Esophagus squamous epithelium (tissue), 5 donors: Measurements from ENCODE around the gene UNC13C. TPM values are rescaled to one million over a fixed set of nuclear protein-coding genes. Genes with fewer than 3 reads are reported as not detected.

Experiments used
- DNase-seq: peaks from one replicate; lab custom pipeline; 2025; lab: John Stamatoyannopoulos, UW
- H3K27ac ChIP-seq, 4 donors: fragments of 200-600 bp; sonication (generic); one replicate each; pipeline ENCODE4 v1.5.1; 2016 to 2019; ENCODE audit warnings: mild to moderate bottlenecking in 1 of 4
- H3K27me3 ChIP-seq, 4 donors: fragments of 200-600 bp; sonication (generic); 1 replicate in 3 of 4; 2 replicates in 1 of 4; pipeline versions ENCODE4 v1.5.1 to v1.6.0; 2017 to 2021; ENCODE audit warnings: antibody characterized with exemption in 1 of 4
- H3K36me3 ChIP-seq, 3 donors: fragments of 200-600 bp; sonication (generic); one replicate each; pipeline ENCODE4 v1.5.1; 2016 to 2019
- H3K4me1 ChIP-seq, 3 donors: fragments of 200-600 bp; sonication (generic); one replicate each; pipeline ENCODE4 v1.5.1; 2017 to 2019
- H3K4me3 ChIP-seq, 4 donors: fragments of 200-600 bp; sonication (generic); 1 replicate in 3 of 4; 2 replicates in 1 of 4; pipeline ENCODE4 v1.5.1; 2016 to 2019; ENCODE audit warnings: mild to moderate bottlenecking in 2 of 4, moderate library complexity in 1 of 4
- H3K9me3 ChIP-seq, 3 donors: fragments of 200-600 bp; sonication (generic); one replicate each; pipeline ENCODE4 v1.5.1; 2016 to 2019
- POLR2A ChIP-seq, 4 donors: fragments of 450-650 bp; IDR thresholded peaks; one replicate each; pipeline ENCODE4 v1.6.1; 2017; ENCODE audit warnings: antibody characterized with exemption in 4 of 4, mild to moderate bottlenecking in 4 of 4, moderate library complexity in 3 of 4
- WGBS, 2 donors: methylation state at CpG; one replicate each; pipeline ENCODE4 v1.1.5; 2018; 5-methylcytosine and 5-hydroxymethylcytosine counted together
- intact Hi-C: fragments of 100-400 bp; cut with DNase I; formaldehyde crosslinking; loops from one replicate; pipeline ENCODE4 v1.15.0; 2022
- total RNA-seq, 4 donors: library from RNA; depleted of rRNA; stranded (reverse); fragments of >200 nt; gene quantifications; one replicate each; pipeline ENCODE4 v1.1.0, GENCODE V29; 2016
- TF ChIP-seq, protein P1 (sequence below), 6 experiments: fragments of 450-650 bp in 4 of 6; fragments of 200-600 bp in 2 of 6; sonication (generic) in 2 of 6; IDR thresholded peaks; one replicate each; pipeline ENCODE4 v1.5.1; 2016 to 2019; ENCODE audit warnings: antibody characterized with exemption in 6 of 6, mild to moderate bottlenecking in 4 of 6, moderate library complexity in 4 of 6
- donor health status: DM: yes; HTN: yes; CAD: no.

The UNC13C gene
- total RNA-seq, 4 donors from 2014 or later, result 0.18 to 0.19 TPM; not detected in 2

DNA sequence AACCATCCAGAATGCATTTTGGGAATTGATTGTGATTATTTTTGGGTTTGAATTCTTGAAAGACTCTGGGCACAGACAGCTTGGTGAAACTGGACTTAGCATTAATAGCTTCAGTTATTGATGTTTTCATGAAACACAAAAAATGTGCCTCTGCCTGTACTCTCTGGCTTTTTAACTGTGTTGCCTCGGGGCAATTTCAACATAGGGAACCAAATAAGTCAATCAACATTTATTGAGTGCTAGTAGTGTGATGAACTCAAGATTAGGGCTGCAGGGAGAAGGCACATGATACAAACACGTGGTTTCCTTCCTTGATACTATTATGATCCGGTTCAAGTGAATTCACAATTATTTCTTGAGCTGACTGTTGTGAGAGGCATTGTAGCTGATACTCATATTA, 50.8 kb downstream of the UNC13C start:
- no peaks in the 10 kb centered on the region for H3K4me1 ChIP-seq
- no peaks in the 10 kb centered on the region for H3K36me3 ChIP-seq
- 30 to 43% methylated on average over 3 of the region's 3 CpGs for WGBS, 2 donors
- no peak overlapping the region for H3K27ac ChIP-seq
- intact Hi-C loops, result no loop called here
- no peak overlapping the region for H3K4me3 ChIP-seq
- H3K9me3 ChIP-seq, result no peaks in the 10 kb centered on the region
- TF ChIP-seq, protein P1, sequence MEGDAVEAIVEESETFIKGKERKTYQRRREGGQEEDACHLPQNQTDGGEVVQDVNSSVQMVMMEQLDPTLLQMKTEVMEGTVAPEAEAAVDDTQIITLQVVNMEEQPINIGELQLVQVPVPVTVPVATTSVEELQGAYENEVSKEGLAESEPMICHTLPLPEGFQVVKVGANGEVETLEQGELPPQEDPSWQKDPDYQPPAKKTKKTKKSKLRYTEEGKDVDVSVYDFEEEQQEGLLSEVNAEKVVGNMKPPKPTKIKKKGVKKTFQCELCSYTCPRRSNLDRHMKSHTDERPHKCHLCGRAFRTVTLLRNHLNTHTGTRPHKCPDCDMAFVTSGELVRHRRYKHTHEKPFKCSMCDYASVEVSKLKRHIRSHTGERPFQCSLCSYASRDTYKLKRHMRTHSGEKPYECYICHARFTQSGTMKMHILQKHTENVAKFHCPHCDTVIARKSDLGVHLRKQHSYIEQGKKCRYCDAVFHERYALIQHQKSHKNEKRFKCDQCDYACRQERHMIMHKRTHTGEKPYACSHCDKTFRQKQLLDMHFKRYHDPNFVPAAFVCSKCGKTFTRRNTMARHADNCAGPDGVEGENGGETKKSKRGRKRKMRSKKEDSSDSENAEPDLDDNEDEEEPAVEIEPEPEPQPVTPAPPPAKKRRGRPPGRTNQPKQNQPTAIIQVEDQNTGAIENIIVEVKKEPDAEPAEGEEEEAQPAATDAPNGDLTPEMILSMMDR (IDR thresholded peaks at IDR 0.05), result no peak
- TF ChIP-seq POLR2A (IDR thresholded peaks at IDR 0.05), result no peak
- DNase-seq, result no peak
- no peaks in the 10 kb centered on the region for H3K27me3 ChIP-seq

DNA sequence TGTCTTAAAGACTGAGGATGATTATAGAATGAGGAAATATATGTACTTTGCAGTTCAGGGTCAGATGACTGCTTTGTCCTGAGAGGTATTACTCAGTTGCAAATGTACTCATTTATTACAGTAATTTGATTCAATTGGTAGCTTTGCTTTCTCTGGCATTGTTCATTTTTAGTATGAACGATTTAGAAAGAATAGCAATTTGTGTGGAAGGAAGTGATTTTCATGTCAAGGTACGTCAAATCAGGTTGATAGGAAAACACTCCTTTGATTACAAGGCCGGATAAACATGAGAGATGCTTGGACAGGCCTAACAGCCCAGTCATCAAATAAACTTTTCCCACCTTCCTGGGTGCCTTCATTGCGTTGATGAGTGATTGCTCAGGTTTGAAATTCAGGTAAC, 53.8 kb downstream of the UNC13C start:
- TF ChIP-seq, protein P1 (IDR thresholded peaks at IDR 0.05), result no peak
- TF ChIP-seq POLR2A (IDR thresholded peaks at IDR 0.05), result no peak
- intact Hi-C loops, result no loop called here
- no peaks in the 10 kb centered on the region for H3K4me1 ChIP-seq
- H3K27ac ChIP-seq, result no peak overlapping the region
- H3K36me3 ChIP-seq, result no peaks in the 10 kb centered on the region
- H3K9me3 ChIP-seq, result no peaks in the 10 kb centered on the region
- WGBS, 2 donors, result 40 to 66% methylated on average over 4 of the region's 4 CpGs
- no peak overlapping the region for H3K4me3 ChIP-seq
- H3K27me3 ChIP-seq, result no peaks in the 10 kb centered on the region
- DNase-seq, result no peak

DNA sequence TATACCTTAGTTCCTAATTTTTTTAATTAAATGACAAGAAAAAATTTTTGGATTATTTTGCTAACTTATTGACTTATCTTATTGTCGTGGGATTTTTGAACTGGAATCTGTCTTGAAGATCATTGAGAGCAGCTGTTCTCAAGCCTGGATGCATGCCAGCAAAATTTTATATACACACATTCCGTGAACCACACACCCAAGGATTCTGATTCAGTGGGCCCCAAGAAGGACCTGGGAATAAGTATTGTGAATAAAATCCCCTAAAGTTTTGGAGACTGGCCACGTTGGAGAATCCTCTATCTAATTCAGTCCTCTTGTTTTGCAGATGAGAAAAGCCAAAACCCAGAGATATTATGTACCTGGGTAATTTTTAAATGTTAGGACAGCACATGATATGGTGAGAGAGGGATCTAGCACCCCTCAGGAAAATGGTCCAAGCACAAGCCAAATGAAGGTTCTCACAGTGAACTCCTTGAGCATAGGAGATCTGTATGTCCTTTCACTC, 55.2 kb downstream of the UNC13C start:
- no peaks in the 10 kb centered on the region for H3K36me3 ChIP-seq
- no peaks in the 10 kb centered on the region for H3K27me3 ChIP-seq
- intact Hi-C loops, result no loop called here
- H3K27ac ChIP-seq, result no peak overlapping the region
- no peaks in the 10 kb centered on the region for H3K9me3 ChIP-seq
- WGBS, 2 donors, result 53 to 67% methylated on average over 3 of the region's 3 CpGs
- H3K4me3 ChIP-seq, result no peak overlapping the region
- DNase-seq, result no peak
- TF ChIP-seq, protein P1 (IDR thresholded peaks at IDR 0.05), result no peak
- TF ChIP-seq POLR2A (IDR thresholded peaks at IDR 0.05), result no peak
- no peaks in the 10 kb centered on the region for H3K4me1 ChIP-seq

DNA sequence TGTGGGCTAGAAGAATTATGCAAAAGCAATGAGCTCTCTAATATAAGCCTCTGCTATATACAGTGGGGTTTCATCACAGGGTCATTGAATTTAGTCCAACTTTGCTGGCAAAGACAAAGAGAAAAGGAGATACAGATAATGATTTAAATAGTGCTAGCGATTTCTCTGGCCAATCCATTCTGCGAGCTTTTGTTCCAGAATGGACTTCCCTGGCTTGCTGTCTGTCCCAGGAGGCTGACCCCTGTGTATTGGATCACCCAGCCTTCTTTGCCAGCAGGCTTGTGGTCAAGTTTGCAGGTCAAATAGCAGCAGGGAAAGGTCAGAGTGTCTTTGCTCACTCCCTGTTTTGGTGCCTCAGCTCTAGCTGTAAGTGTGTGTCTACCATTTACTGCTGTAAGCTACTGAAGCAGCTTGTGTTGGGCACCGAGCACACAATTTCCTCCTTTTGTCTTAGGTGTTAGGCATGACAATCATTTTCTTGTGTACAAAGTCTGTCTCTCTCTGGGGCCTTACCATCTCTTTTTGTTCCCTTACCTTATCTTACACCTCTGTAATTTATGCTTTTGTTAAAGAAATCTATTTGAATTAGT, 55.7 kb downstream of the UNC13C start:
- WGBS, 2 donors, result 47 to 55% methylated on average over 3 of the region's 3 CpGs
- no peaks in the 10 kb centered on the region for H3K4me1 ChIP-seq
- no peak for DNase-seq

DNA sequence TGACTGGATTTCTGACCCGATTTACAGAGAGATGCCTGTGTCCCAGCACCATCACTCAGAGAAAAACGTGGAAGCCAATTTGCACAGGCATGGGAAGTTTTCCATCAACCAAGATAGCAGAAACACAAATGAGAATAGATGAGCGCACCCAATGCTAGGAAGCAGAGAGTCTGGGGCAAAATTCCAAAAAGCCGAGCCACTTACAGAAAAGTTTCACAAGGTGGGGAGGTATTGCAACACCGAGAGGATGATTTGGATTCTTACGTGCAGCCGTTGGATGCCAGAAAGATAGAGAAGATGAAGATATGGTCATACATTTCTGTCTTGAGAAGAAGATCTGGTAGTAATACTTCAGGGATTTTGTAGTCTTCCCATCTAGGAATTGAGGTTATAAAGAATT, 57.4 kb downstream of the UNC13C start:
- intact Hi-C loops, result no loop called here
- Histone ChIP-seq H3K27ac (no peak overlapping the region), H3K9me3 (no peaks in the 10 kb centered on the region), H3K36me3 (no peaks in the 10 kb centered on the region), H3K4me3 (no peak overlapping the region), H3K27me3 (no peaks in the 10 kb centered on the region), H3K4me1 (no peaks in the 10 kb centered on the region)
- 83 to 85% methylated on average over 7 of the region's 7 CpGs for WGBS, 2 donors
- DNase-seq, result no peak
- TF ChIP-seq POLR2A (IDR thresholded peaks at IDR 0.05), result no peak
- TF ChIP-seq, protein P1 (IDR thresholded peaks at IDR 0.05), result no peak

More for the DNA sequence above, 55.7 kb downstream of the UNC13C start:
- TF ChIP-seq, protein P1 (IDR thresholded peaks at IDR 0.05), result no peak
- TF ChIP-seq POLR2A (IDR thresholded peaks at IDR 0.05), result no peak
- Histone ChIP-seq H3K36me3 (no peaks in the 10 kb centered on the region), H3K27ac (no peak overlapping the region), H3K27me3 (no peaks in the 10 kb centered on the region), H3K4me3 (no peak overlapping the region), H3K9me3 (no peaks in the 10 kb centered on the region)
- intact Hi-C loops, result no loop called here
